GM23338 (cell line): ENCODE results near the gene NKX3-2. TPM values are rescaled to one million over a fixed set of nuclear protein-coding genes. Genes with fewer than 3 reads are reported as not detected.

ENCODE experiments used
- ATAC-seq: fragments of 200-7000 bp; cut with Tn5 transposase; 3 replicates; pipeline ENCODE4 v1.9.1; 2020
- DNase-seq: peaks from one replicate; pipeline ENCODE4 v3.0.0-alpha.2; 2015; ENCODE audit warnings: low spot score
- H2AFZ ChIP-seq: fragments of 200-600 bp; sonication (generic); 2 replicates; pipeline ENCODE4 v1.8.0; 2016; ENCODE audit warnings: antibody characterized with exemption, mild to moderate bottlenecking, moderate library complexity
- H3F3A ChIP-seq: fragments of 200-600 bp; sonication (generic); replicated peaks from 2 replicates; pipeline ENCODE4 v1.8.0; 2017; ENCODE audit warnings: antibody characterized with exemption, mixed run types, low read depth
- H3K27ac ChIP-seq: fragments of 200-600 bp; sonication (generic); 2 replicates; pipeline ENCODE4 v1.6.1; 2016; ENCODE audit warnings: low read depth
- H3K27me3 ChIP-seq: fragments of 200-600 bp; sonication (generic); 2 replicates; pipeline ENCODE4 v1.8.0; 2016; ENCODE audit warnings: mild to moderate bottlenecking, mixed run types, moderate library complexity; ENCODE audit not compliant: insufficient read depth
- H3K36me3 ChIP-seq: fragments of 200-600 bp; sonication (generic); 2 replicates; pipeline ENCODE4 v1.8.0; 2016; ENCODE audit warnings: mild to moderate bottlenecking; ENCODE audit not compliant: insufficient read depth
- H3K4me1 ChIP-seq: fragments of 200-600 bp; sonication (generic); 2 replicates; pipeline ENCODE4 v1.8.0; 2016; ENCODE audit warnings: mild to moderate bottlenecking, moderate library complexity; ENCODE audit not compliant: insufficient read depth
- H3K4me2 ChIP-seq: fragments of 200-600 bp; sonication (generic); 2 replicates; pipeline ENCODE4 v1.7.1; 2017; ENCODE audit warnings: mixed run types
- H3K4me3 ChIP-seq: fragments of 200-600 bp; sonication (generic); 2 replicates; pipeline ENCODE4 v1.6.1; 2016; ENCODE audit warnings: mixed run types
- H3K79me2 ChIP-seq: fragments of 200-600 bp; sonication (generic); replicated peaks from 2 replicates; pipeline ENCODE4 v1.8.0; 2017; ENCODE audit warnings: mild to moderate bottlenecking; ENCODE audit not compliant: insufficient read depth
- H3K9me2 ChIP-seq: fragments of 200-600 bp; sonication (generic); 2 replicates; pipeline ENCODE4 v1.8.0; 2017; ENCODE audit not compliant: insufficient read depth
- H4K20me1 ChIP-seq: fragments of 200-600 bp; sonication (generic); replicated peaks from 2 replicates; pipeline ENCODE4 v1.8.0; 2017; ENCODE audit warnings: mild to moderate bottlenecking; ENCODE audit not compliant: insufficient read depth
- H3K27ac Mint-ChIP-seq: 2 replicates; pipeline ENCODE4 v1.8.0; 2020; ENCODE audit warnings: inconsistent platforms, mild to moderate bottlenecking, moderate library complexity, mixed read lengths
- H3K27me3 Mint-ChIP-seq: 3 replicates; pipeline ENCODE4 v1.8.0; 2022; ENCODE audit warnings: low read depth, mild to moderate bottlenecking, moderate library complexity, mixed read lengths, inconsistent platforms; ENCODE audit not compliant: insufficient read depth, poor library complexity
- H3K36me3 Mint-ChIP-seq: 3 replicates; pipeline ENCODE4 v1.8.0; 2021; ENCODE audit warnings: low read depth, mild to moderate bottlenecking, inconsistent platforms, moderate library complexity, mixed read lengths
- H3K4me1 Mint-ChIP-seq: 3 replicates; pipeline ENCODE4 v1.8.0; 2020; ENCODE audit warnings: mild to moderate bottlenecking, inconsistent platforms, mixed read lengths
- H3K4me3 Mint-ChIP-seq: 3 replicates; pipeline ENCODE4 v1.8.0; 2021; ENCODE audit warnings: moderate library complexity, mild to moderate bottlenecking, inconsistent platforms, mixed read lengths
- H3K9me3 Mint-ChIP-seq: 3 replicates; pipeline ENCODE4 v1.8.0; 2020; ENCODE audit warnings: moderate library complexity, mild to moderate bottlenecking, inconsistent platforms, mixed read lengths
- EZH2 ChIP-seq: fragments of 200-600 bp; sonication (generic); IDR thresholded peaks from one replicate; pipeline ENCODE4 v1.8.0; 2017; ENCODE audit warnings: antibody characterized with exemption, mild to moderate bottlenecking, low read depth; ENCODE audit not compliant: unreplicated experiment
- EZH2phosphoT487 ChIP-seq: fragments of 200-600 bp; sonication (generic); IDR thresholded peaks from one replicate; pipeline ENCODE4 v1.8.1; 2018; ENCODE audit warnings: antibody characterized with exemption; ENCODE audit not compliant: unreplicated experiment
- JUNB ChIP-seq: IDR thresholded peaks from one replicate; pipeline ENCODE4 v1.6.1; 2016; ENCODE audit warnings: antibody characterized with exemption; ENCODE audit not compliant: unreplicated experiment
- NANOG ChIP-seq: IDR thresholded peaks from 2 replicates; pipeline ENCODE4 v1.6.1; 2016; ENCODE audit warnings: antibody characterized with exemption, borderline replicate concordance
- STAT1 ChIP-seq: IDR thresholded peaks from one replicate; pipeline ENCODE4 v1.6.1; 2016; ENCODE audit warnings: antibody characterized with exemption; ENCODE audit not compliant: unreplicated experiment
- ZNF114 ChIP-seq: fragments of 250-450 bp; sonication (Bioruptor Pico); IDR thresholded peaks from 2 replicates; pipeline ENCODE4 v1.5.0; 2020; ENCODE audit warnings: mild to moderate bottlenecking, moderate library complexity
- polyA plus RNA-seq: library from polyadenylated mRNA; unstranded; fragments of >200 nt; fragmentation: Nextera tagmentation; extraction: Ambion mirVana; gene quantifications from 2 replicates; pipeline ENCODE4 v1.2.1, GENCODE V29; 2016
- total RNA-seq: library from RNA; depleted of rRNA; stranded (reverse); fragments of >200 nt; shearing (Covaris generic); gene quantifications from 2 replicates; pipeline ENCODE4 v1.2.3, GENCODE V29; 2014
- TF ChIP-seq, protein P1 (sequence below): fragments of 250-450 bp; sonication (Bioruptor Pico); IDR thresholded peaks from 2 replicates; pipeline ENCODE4 v1.5.0; 2020; ENCODE audit warnings: mild to moderate bottlenecking, moderate library complexity

The NKX3-2 gene
- total and polyA plus RNA-seq, 2 experiments from 2014 or later: 0.14 TPM; not detected in 1

DNA sequence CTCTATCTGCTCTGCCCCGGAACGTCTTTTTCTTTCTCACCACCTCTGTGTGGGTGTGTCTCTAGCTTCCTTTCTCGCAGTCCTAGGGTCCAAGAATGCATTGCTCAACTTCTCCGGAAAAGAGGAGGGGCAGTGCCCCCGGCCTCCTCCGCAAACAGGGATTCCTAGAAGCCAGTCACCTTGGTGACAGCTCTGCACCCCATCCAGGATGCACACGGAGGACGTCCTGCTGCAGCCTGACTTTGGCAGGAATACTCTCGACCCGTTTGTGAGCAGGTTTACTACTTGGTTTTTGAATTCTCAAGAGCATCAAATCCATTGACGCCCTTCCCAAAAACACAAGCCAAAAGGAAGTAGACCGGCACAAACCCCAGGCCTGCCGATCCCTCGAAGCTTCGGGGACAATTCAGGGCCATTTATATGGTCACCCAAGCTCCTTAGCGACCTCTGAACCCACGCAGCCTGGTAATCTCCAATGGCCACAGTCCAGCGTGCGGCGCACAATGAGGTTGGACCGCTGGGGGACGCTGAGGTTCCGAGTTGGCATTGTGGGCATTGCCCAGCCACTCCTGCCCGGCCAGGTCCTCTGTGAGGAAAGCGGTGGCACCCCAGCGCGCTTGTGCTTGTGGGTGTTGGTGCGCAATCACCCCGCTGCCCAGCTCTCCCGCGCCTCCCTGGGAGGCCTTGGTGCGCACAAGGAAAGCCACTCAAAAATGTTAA is 9.8 kb downstream of the NKX3-2 start (continued):
- TF ChIP-seq, protein P1, sequence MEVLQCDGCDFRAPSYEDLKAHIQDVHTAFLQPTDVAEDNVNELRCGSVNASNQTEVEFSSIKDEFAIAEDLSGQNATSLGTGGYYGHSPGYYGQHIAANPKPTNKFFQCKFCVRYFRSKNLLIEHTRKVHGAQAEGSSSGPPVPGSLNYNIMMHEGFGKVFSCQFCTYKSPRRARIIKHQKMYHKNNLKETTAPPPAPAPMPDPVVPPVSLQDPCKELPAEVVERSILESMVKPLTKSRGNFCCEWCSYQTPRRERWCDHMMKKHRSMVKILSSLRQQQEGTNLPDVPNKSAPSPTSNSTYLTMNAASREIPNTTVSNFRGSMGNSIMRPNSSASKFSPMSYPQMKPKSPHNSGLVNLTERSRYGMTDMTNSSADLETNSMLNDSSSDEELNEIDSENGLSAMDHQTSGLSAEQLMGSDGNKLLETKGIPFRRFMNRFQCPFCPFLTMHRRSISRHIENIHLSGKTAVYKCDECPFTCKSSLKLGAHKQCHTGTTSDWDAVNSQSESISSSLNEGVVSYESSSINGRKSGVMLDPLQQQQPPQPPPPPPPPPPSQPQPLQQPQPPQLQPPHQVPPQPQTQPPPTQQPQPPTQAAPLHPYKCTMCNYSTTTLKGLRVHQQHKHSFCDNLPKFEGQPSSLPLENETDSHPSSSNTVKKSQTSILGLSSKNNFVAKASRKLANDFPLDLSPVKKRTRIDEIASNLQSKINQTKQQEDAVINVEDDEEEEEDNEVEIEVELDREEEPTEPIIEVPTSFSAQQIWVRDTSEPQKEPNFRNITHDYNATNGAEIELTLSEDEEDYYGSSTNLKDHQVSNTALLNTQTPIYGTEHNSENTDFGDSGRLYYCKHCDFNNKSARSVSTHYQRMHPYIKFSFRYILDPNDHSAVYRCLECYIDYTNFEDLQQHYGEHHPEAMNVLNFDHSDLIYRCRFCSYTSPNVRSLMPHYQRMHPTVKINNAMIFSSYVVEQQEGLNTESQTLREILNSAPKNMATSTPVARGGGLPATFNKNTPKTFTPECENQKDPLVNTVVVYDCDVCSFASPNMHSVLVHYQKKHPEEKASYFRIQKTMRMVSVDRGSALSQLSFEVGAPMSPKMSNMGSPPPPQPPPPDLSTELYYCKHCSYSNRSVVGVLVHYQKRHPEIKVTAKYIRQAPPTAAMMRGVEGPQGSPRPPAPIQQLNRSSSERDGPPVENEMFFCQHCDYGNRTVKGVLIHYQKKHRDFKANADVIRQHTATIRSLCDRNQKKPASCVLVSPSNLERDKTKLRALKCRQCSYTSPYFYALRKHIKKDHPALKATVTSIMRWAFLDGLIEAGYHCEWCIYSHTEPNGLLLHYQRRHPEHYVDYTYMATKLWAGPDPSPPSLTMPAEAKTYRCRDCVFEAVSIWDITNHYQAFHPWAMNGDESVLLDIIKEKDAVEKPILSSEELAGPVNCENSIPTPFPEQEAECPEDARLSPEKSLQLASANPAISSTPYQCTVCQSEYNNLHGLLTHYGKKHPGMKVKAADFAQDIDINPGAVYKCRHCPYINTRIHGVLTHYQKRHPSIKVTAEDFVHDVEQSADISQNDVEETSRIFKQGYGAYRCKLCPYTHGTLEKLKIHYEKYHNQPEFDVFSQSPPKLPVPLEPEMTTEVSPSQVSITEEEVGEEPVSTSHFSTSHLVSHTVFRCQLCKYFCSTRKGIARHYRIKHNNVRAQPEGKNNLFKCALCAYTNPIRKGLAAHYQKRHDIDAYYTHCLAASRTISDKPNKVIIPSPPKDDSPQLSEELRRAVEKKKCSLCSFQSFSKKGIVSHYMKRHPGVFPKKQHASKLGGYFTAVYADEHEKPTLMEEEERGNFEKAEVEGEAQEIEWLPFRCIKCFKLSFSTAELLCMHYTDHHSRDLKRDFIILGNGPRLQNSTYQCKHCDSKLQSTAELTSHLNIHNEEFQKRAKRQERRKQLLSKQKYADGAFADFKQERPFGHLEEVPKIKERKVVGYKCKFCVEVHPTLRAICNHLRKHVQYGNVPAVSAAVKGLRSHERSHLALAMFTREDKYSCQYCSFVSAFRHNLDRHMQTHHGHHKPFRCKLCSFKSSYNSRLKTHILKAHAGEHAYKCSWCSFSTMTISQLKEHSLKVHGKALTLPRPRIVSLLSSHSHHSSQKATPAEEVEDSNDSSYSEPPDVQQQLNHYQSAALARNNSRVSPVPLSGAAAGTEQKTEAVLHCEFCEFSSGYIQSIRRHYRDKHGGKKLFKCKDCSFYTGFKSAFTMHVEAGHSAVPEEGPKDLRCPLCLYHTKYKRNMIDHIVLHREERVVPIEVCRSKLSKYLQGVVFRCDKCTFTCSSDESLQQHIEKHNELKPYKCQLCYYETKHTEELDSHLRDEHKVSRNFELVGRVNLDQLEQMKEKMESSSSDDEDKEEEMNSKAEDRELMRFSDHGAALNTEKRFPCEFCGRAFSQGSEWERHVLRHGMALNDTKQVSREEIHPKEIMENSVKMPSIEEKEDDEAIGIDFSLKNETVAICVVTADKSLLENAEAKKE (CRISPR knock-in tag): no peak
- TF ChIP-seq NANOG: no peak
- no peak for TF ChIP-seq STAT1
- TF ChIP-seq JUNB: no peak

DNA sequence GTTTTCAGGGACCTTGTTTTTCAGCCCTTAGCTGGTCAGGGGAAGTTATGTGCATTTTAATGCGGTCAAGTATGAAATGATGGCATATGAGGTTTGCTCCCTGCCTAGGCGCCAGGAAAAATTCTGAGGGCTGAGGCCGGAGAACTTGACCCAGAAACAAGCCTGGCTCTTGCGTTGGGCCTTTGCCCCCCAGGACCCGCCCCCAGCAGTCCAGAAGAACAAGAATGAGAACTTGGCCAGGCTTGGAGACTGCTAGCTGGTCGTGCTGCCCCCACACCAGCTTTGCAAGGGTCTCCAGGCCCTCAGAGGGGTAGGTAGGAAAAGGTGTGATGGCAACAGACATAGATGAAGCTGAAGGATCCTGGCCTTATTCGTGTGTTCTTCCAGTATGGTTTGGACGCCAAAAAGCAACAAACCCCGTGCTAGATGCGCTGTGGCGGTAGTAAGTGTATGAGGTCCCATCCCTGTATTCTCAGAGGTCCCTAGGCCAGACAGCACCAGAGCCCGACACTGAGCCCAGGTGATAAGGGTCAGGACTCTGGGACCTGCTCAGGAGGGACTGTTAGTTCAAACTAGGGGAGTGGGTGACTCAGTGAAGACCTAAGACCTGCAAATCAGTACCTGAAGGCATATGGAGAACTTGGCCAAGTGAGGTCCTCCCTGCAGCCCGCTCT is 10.5 kb downstream of the NKX3-2 start:
- ATAC-seq (no peak), DNase-seq (no peak)
- Mint-ChIP-seq H3K4me1 (peaks cover 73% of the 10 kb centered on the region), H3K27ac (no peak overlapping the region), H3K4me3 (peak overlapping the region; percentile 34; the same call in 1 of the 3 replicates), H3K36me3 (peaks cover 5% of the 10 kb centered on the region; the same call in 1 of the 3 replicates), H3K27me3 (peaks cover 95% of the 10 kb centered on the region), H3K9me3 (peaks cover 6% of the 10 kb centered on the region; the same call in 2 of the 3 replicates)
- Histone ChIP-seq H3K27ac (no peak overlapping the region), H3K4me2 (peak overlapping the region; percentile 76), H3K4me1 (peaks cover 91% of the 10 kb centered on the region), H3K27me3 (peaks cover 100% of the 10 kb centered on the region), H3K4me3 (peak overlapping the region; percentile 49), H3F3A (peaks cover 65% of the 10 kb centered on the region), H3K9me2 (no peaks in the 10 kb centered on the region), H3K79me2 (no peaks in the 10 kb centered on the region), H4K20me1 (peaks cover 14% of the 10 kb centered on the region), H2AFZ (no peak overlapping the region), H3K36me3 (no peaks in the 10 kb centered on the region)
- TF ChIP-seq EZH2phosphoT487: peak; percentile 41
- TF ChIP-seq ZNF114 (CRISPR knock-in tag): no peak
- TF ChIP-seq EZH2: peak; percentile 85
